ENCODE data around the gene CD40LG.

GRCh38 chrX:136689436-136689835, 41.5 kb downstream of the CD40LG start:
- TF ChIP-seq CTCF (conservative IDR thresholded peaks at IDR 0.05; ENCODE audit: low read length) (no peak), EZH2phosphoT487 (IDR thresholded peaks at IDR 0.05; ENCODE audit: borderline replicate concordance, low read depth, low read length) (no peak)

All from OCI-LY7 (cell line).